Cardiac atrium fibroblast (primary cell): ENCODE results near the gene CNOT10. TPM values are rescaled to one million over a fixed set of nuclear protein-coding genes. Genes with fewer than 3 reads are reported as not detected.

Source experiments
- total RNA-seq: library from RNA; depleted of rRNA; stranded (reverse); fragments of >200 nt; gene quantifications from 2 replicates; pipeline ENCODE4 v1.2.3, GENCODE V29; 2015

CNOT10 gene
- total RNA-seq: 15.2 and 22.5 TPM in 2 replicates

GRCh38 chr3:32684800-32685542, at the start of gene CNOT10:
Gene CNOT10 (plus strand): TSS chr3:32685188. CDS start chr3:32685461, 273 bp downstream.

DNA sequence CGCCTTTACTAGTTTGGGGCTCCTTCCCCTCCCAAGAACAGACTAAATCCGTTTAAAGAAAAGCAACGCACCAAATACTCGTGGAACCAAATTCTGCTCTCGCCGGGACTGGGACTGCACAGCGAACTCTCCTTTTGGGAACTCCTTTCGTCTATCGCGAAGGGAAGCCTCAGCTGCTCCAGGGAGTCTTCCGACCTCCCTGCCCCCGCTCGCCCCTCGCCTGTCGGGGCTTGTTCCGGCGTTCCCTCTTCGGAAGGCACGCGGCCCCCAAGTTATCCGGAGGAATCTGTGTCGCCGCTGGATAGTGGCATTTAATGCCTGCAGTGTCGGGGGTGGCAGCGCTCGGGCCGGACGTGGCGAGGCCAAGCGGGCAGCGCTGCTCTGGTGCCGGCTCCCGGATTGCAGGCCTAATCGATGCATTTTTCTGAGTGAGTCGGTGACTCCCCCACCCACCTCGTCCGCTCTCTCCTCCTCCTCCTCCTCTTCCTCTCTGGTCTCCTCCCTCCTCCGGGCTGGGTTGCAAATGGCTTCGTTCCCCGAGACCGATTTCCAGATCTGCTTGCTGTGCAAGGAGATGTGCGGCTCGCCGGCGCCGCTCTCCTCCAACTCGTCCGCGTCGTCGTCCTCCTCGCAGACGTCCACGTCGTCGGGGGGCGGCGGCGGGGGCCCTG, 132.7 kb downstream of the CNOT10 start, which contains the start of gene TRIM71:
TSS of gene TRIM71 (plus strand) at position 440 of the 671 bp plus-strand sequence. CDS start at position 524, 84 bp downstream.

Other genes starting within 250 kb of the CNOT10 start
- 75.3 and 108 TPM in 2 replicates for gene CMTM6, start 182.3 kb upstream of the CNOT10 start, total RNA-seq
- gene DYNC1LI1, start 114.3 kb upstream of the CNOT10 start, total RNA-seq: 28.5 and 29.5 TPM in 2 replicates
- gene TRIM71, start 132.8 kb downstream of the CNOT10 start, total RNA-seq: not detected in 2 replicates